Astrocyte (in vitro differentiated cells and primary cell): Measurements from ENCODE around the gene CMTM4. TPM values are rescaled to one million over a fixed set of nuclear protein-coding genes. Genes with fewer than 3 reads are reported as not detected.

ENCODE experiments used
- DNase-seq: peaks from one replicate; pipeline ENCODE4 v3.0.0-alpha.2; 2010; ENCODE audit warnings: low read depth
- FAIRE-seq: peaks from 2 replicates; lab custom pipeline; 2011; peaks lifted over from hg19 to GRCh38; lab: Jason Lieb, UNC
- H2AFZ ChIP-seq: 2 replicates; pipeline ENCODE4 v1.6.0; 2012; ENCODE audit warnings: low read depth, low read length, inconsistent platforms
- H3K27ac ChIP-seq: 2 replicates; pipeline ENCODE4 v1.5.1; 2011; ENCODE audit warnings: low read depth, low read length, inconsistent platforms
- H3K27me3 ChIP-seq: 2 replicates; pipeline ENCODE4 v1.6.0; 2011; ENCODE audit warnings: low read length, inconsistent platforms; ENCODE audit not compliant: insufficient read depth
- H3K36me3 ChIP-seq: 2 replicates; pipeline ENCODE4 v1.5.1; 2011; ENCODE audit warnings: low read length, inconsistent platforms; ENCODE audit not compliant: insufficient read depth
- H3K4me1 ChIP-seq: 2 replicates; pipeline ENCODE4 v1.5.1; 2011; ENCODE audit warnings: low read length, inconsistent platforms; ENCODE audit not compliant: insufficient read depth
- H3K4me2 ChIP-seq: 2 replicates; pipeline ENCODE4 v1.6.0; 2012; ENCODE audit warnings: low read length, inconsistent platforms
- H3K4me3 ChIP-seq: 2 replicates; pipeline ENCODE4 v1.5.1; 2011; ENCODE audit warnings: low read depth, mild to moderate bottlenecking, low read length, inconsistent platforms; ENCODE audit not compliant: insufficient read depth
- H3K79me2 ChIP-seq: 2 replicates; pipeline ENCODE4 v1.6.0; 2012; ENCODE audit warnings: mild to moderate bottlenecking, low read length, inconsistent platforms; ENCODE audit not compliant: insufficient read depth
- H3K9ac ChIP-seq: 2 replicates; pipeline ENCODE4 v1.6.0; 2012; ENCODE audit warnings: mild to moderate bottlenecking, low read length, inconsistent platforms
- H3K9me3 ChIP-seq: 2 replicates; pipeline ENCODE4 v1.5.1; 2012; ENCODE audit warnings: low read depth, mild to moderate bottlenecking, low read length, inconsistent platforms; ENCODE audit not compliant: insufficient read depth
- H4K20me1 ChIP-seq: 2 replicates; pipeline ENCODE4 v1.6.0; 2012; ENCODE audit warnings: low read length, inconsistent platforms; ENCODE audit not compliant: insufficient read depth
- H3K27ac Mint-ChIP-seq: one replicate; pipeline ENCODE4 v1.8.0; 2021; ENCODE audit warnings: mild to moderate bottlenecking, mixed read lengths; ENCODE audit not compliant: unreplicated experiment
- H3K27me3 Mint-ChIP-seq: one replicate; pipeline ENCODE4 v1.8.0; 2021; ENCODE audit warnings: low read depth, mixed read lengths; ENCODE audit not compliant: unreplicated experiment
- H3K36me3 Mint-ChIP-seq: one replicate; pipeline ENCODE4 v1.8.0; 2021; ENCODE audit warnings: low read depth, mixed read lengths; ENCODE audit not compliant: unreplicated experiment
- H3K4me1 Mint-ChIP-seq: one replicate; pipeline ENCODE4 v1.8.0; 2021; ENCODE audit warnings: low read depth, mixed read lengths; ENCODE audit not compliant: unreplicated experiment
- H3K4me3 Mint-ChIP-seq: one replicate; pipeline ENCODE4 v1.8.0; 2021; ENCODE audit warnings: mild to moderate bottlenecking, moderate library complexity, mixed read lengths; ENCODE audit not compliant: unreplicated experiment
- H3K9me3 Mint-ChIP-seq: one replicate; pipeline ENCODE4 v1.8.0; 2021; ENCODE audit warnings: mild to moderate bottlenecking, mixed read lengths; ENCODE audit not compliant: unreplicated experiment
- EZH2 ChIP-seq: IDR thresholded peaks from 2 replicates; pipeline ENCODE4 v1.6.1; 2012; ENCODE audit warnings: mild to moderate bottlenecking, low read length, inconsistent platforms; ENCODE audit not compliant: insufficient read depth
- total RNA-seq: library from RNA; stranded (reverse); gene quantifications from 2 replicates; pipeline ENCODE4 v1.2.1, GENCODE V29; 2021
- TF ChIP-seq, protein P1 (sequence below): IDR thresholded peaks from 2 replicates; pipeline ENCODE4 v1.5.1; 2011; ENCODE audit warnings: low read depth, mild to moderate bottlenecking, inconsistent platforms, low read length, moderate library complexity; ENCODE audit not compliant: insufficient read depth

Gene CMTM4
- total RNA-seq, 1 donor from 2014 or later, result 20.9 TPM

DNA sequence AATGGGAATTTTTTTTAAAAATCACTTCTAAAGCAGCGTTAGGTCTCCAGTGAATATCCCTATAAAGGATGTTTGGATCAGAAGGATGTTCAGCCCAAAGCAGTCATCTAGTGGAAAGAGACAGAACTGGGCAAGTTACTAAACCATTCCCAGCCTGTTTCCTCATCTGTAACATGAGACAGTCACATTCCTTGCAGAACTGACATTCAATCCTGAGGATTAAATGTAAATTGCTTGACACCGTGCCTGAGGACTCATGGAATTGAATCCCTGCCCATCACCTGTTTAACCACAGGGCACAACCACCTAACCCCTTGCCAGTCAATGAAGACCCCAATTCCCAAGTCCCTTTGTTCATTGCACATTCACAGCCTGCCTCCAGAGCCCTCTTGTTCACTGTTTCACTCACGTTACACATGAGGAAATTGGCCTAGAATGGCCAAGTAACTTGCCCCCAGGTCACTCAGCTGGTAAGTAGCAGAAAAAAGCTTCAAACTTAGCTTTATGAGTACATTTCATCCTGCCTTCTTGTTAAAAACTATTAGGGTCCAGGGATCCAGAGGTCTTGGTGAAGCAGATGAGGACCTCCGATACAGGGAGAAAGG, 115.8 kb downstream of the CMTM4 start:
- Histone ChIP-seq H3K36me3 (no peaks in the 10 kb centered on the region), H2AFZ (no peak overlapping the region), H3K4me3 (no peak overlapping the region), H3K27ac (peak overlapping the region; percentile 21), H3K4me1 (peaks cover 29% of the 10 kb centered on the region), H4K20me1 (no peaks in the 10 kb centered on the region), H3K9me3 (no peaks in the 10 kb centered on the region), H3K4me2 (peak overlapping the region; percentile 50), H3K9ac (peak overlapping the region; percentile 7), H3K27me3 (peaks cover 17% of the 10 kb centered on the region), H3K79me2 (no peaks in the 10 kb centered on the region)
- H3K27me3 Mint-ChIP-seq, result peaks cover 27% of the 10 kb centered on the region
- H3K36me3 Mint-ChIP-seq, result no peaks in the 10 kb centered on the region
- H3K27ac Mint-ChIP-seq, result peak overlapping the region; percentile 81
- peaks cover 14% of the 10 kb centered on the region for H3K4me1 Mint-ChIP-seq
- H3K4me3 Mint-ChIP-seq, result no peak overlapping the region
- no peaks in the 10 kb centered on the region for H3K9me3 Mint-ChIP-seq
- no peak for TF ChIP-seq EZH2
- TF ChIP-seq, protein P1, sequence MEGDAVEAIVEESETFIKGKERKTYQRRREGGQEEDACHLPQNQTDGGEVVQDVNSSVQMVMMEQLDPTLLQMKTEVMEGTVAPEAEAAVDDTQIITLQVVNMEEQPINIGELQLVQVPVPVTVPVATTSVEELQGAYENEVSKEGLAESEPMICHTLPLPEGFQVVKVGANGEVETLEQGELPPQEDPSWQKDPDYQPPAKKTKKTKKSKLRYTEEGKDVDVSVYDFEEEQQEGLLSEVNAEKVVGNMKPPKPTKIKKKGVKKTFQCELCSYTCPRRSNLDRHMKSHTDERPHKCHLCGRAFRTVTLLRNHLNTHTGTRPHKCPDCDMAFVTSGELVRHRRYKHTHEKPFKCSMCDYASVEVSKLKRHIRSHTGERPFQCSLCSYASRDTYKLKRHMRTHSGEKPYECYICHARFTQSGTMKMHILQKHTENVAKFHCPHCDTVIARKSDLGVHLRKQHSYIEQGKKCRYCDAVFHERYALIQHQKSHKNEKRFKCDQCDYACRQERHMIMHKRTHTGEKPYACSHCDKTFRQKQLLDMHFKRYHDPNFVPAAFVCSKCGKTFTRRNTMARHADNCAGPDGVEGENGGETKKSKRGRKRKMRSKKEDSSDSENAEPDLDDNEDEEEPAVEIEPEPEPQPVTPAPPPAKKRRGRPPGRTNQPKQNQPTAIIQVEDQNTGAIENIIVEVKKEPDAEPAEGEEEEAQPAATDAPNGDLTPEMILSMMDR, result no peak
- peak; percentile 83 for DNase-seq
- FAIRE-seq, result peak; percentile 62

DNA sequence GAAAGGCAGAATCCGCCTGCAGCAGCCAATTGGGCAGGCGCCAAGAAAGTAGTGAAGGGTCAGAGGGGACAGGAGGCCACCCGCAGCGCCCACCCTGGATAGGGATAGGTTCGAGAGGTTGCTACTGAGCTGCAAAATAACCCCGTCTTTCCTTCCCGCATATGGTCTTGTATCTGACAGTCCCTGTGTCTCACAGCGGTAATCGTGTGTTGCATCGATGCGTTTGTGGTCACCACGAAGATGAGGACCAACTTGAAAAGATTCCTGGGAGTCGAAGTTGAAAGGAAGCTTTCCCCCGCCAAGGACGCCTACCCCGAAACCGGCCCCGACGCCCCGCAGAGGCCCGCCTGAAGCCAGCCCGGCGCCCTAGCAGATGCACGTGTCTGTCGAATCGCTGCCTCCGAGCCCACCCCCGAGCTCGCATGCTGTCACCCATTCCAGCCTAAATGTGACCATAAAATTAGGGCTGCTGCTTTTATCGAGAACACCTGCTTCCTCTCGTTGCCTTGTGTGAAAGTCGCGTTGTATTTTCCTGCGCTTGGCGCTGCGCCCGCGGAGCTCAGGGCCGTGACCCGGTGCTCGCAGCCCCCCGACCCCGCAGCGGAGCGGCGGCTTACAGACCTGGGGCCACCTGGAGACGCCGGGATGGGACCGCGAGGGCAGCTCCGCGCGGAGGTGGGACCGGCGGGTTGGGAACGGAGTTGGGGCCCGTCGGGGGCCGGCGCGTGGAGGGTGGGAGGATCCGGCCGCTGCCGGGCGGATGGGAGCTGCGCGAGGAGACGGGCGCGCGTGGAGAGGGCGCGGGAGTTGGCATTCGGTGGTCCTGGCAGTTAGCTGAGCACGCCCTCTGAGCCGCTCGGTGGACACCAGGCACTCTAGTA, 117.7 kb downstream of the CMTM4 start, which contains the start of gene CMTM2:
TSS of gene CMTM2 (plus strand) at position 813 of the 881 bp plus-strand sequence. CDS start 145 bp downstream, outside the sequence.
- Histone ChIP-seq H3K4me3 (peak within 1 kb of the TSS; percentile 19), H3K4me2 (peak within 1 kb of the TSS; percentile 81), H3K9me3 (no peaks in the 10 kb centered on the region), H3K4me1 (peaks cover 29% of the 10 kb centered on the region), H3K9ac (no peak within 1 kb of the TSS), H3K79me2 (no peaks in the 10 kb centered on the region), H3K27ac (no peak within 1 kb of the TSS), H2AFZ (peak within 1 kb of the TSS; percentile 55), H3K27me3 (peaks cover 17% of the 10 kb centered on the region), H3K36me3 (no peaks in the 10 kb centered on the region), H4K20me1 (no peaks in the 10 kb centered on the region)
- peak within 1 kb of the TSS; percentile 81 for H3K27ac Mint-ChIP-seq
- FAIRE-seq, result no peak
- H3K4me3 Mint-ChIP-seq, result no peak within 1 kb of the TSS
- H3K27me3 Mint-ChIP-seq, result peaks cover 27% of the 10 kb centered on the region
- peaks cover 14% of the 10 kb centered on the region for H3K4me1 Mint-ChIP-seq
- no peaks in the 10 kb centered on the region for H3K9me3 Mint-ChIP-seq
- H3K36me3 Mint-ChIP-seq, result no peaks in the 10 kb centered on the region
- no peak for DNase-seq
- peak; percentile 72 for TF ChIP-seq EZH2
- TF ChIP-seq, protein P1, result no peak
